A673 (cell line): Measurements from ENCODE around the gene ANO3. TPM values are rescaled to one million over a fixed set of nuclear protein-coding genes. Genes with fewer than 3 reads are reported as not detected.

Experiments
- BruUV-seq: library from RNA; stranded (reverse); fragments of 400-500 nt; replicated peaks from 2 replicates; lab custom pipeline; 2021; lab: Mats Ljungman, UMichigan
- CTCF ChIA-PET: fragments of 300-600 bp; sonication (Branson Sonifier 250); formaldehyde crosslinking; loops from one replicate; lab custom pipeline; 2022; ENCODE audit warnings: antibody characterized with exemption; lab: Charles Lee
- POLR2A ChIA-PET: fragments of 300-600 bp; sonication (Branson Sonifier 250); formaldehyde crosslinking; loops from one replicate; lab custom pipeline; 2022; ENCODE audit warnings: antibody characterized with exemption; ENCODE audit not compliant: low non-redundant PET; lab: Charles Lee
- DNase-seq: peaks from one replicate; pipeline ENCODE4 v3.0.0-alpha.2; 2015; ENCODE audit warnings: low spot score
- H3K27ac ChIP-seq: fragments of 200-600 bp; sonication (generic); 2 replicates; pipeline ENCODE4 v1.5.1; 2016; ENCODE audit warnings: mixed run types, low read depth, mild to moderate bottlenecking, mixed read lengths, antibody characterized with exemption, low read length; ENCODE audit not compliant: poor library complexity, severe bottlenecking
- H3K27me3 ChIP-seq: fragments of 200-600 bp; sonication (generic); replicated peaks from 2 replicates; pipeline ENCODE4 v1.6.1; 2017; ENCODE audit warnings: mixed run types, low read depth, mild to moderate bottlenecking, mixed read lengths, antibody characterized with exemption, low read length; ENCODE audit not compliant: insufficient read depth, poor library complexity
- H3K36me3 ChIP-seq: fragments of 200-600 bp; sonication (generic); 2 replicates; pipeline ENCODE4 v1.6.1; 2016; ENCODE audit warnings: mixed run types, mild to moderate bottlenecking, mixed read lengths, antibody characterized with exemption, low read length; ENCODE audit not compliant: insufficient read depth, poor library complexity, severe bottlenecking
- H3K4me1 ChIP-seq: fragments of 200-600 bp; sonication (generic); 2 replicates; pipeline ENCODE4 v1.6.1; 2017; ENCODE audit warnings: mixed run types, mild to moderate bottlenecking, mixed read lengths, antibody characterized with exemption, low read length; ENCODE audit not compliant: insufficient read depth, poor library complexity, severe bottlenecking
- H3K4me3 ChIP-seq: fragments of 200-600 bp; sonication (generic); 2 replicates; pipeline ENCODE4 v1.5.1; 2016; ENCODE audit warnings: low read depth, mixed run types, mild to moderate bottlenecking, mixed read lengths, low read length; ENCODE audit not compliant: poor library complexity, severe bottlenecking
- H3K9me3 ChIP-seq: fragments of 200-600 bp; sonication (generic); 2 replicates; pipeline ENCODE4 v1.6.1; 2016; ENCODE audit warnings: mixed run types, low read depth, mild to moderate bottlenecking, mixed read lengths, antibody characterized with exemption, low read length; ENCODE audit not compliant: poor library complexity, severe bottlenecking
- EZH2 ChIP-seq: fragments of 200-600 bp; sonication (generic); IDR thresholded peaks from 2 replicates; pipeline ENCODE4 v1.6.1; 2017; ENCODE audit warnings: borderline replicate concordance, low read depth, mild to moderate bottlenecking, mixed read lengths, antibody characterized with exemption, low read length; ENCODE audit not compliant: poor library complexity, severe bottlenecking
- intact Hi-C: fragments of 100-400 bp; cut with micrococcal nuclease; formaldehyde crosslinking; loops from one replicate; pipeline ENCODE4 v1.10.0; 2022; ENCODE audit not compliant: unreplicated experiment
- total RNA-seq: library from RNA; stranded (reverse); gene quantifications from 2 replicates; pipeline ENCODE4 v1.2.3, GENCODE V29; 2021
- TF ChIP-seq, protein P1 (sequence below): fragments of 300-800, 200-600 bp; sonication (generic); conservative IDR thresholded peaks from 2 replicates; pipeline ENCODE4 v1.5.1; 2017; ENCODE audit warnings: low read depth, mild to moderate bottlenecking, antibody characterized with exemption, low read length, moderate library complexity, mixed read lengths

The ANO3 gene
- total RNA-seq, 1 experiment from 2014 or later, result not detected

DNA sequence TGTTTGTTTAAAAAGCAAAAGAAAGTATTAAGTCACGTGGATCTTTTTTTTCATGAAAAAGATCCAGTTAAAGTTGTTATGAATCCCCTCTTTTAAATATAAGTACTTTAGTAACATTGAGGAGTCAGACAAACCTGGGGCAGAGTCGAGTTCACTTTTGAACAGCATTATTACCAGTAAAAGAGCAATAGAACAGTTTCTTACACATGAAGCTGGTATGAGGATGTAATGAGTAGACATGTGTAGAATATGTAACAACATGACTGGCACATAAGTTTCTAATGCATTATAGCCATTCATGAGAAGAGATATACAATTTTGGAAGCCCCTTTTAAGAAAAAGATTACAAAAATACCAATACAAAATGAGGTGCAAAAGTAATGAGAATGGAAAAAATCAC lies 247.8 kb downstream of the ANO3 start:
- H3K9me3 ChIP-seq, result no peaks in the 10 kb centered on the region
- H3K4me3 ChIP-seq, result no peak overlapping the region
- H3K27me3 ChIP-seq, result no peaks in the 10 kb centered on the region
- DNase-seq, result no peak
- TF ChIP-seq EZH2, result no peak
- TF ChIP-seq, protein P1, sequence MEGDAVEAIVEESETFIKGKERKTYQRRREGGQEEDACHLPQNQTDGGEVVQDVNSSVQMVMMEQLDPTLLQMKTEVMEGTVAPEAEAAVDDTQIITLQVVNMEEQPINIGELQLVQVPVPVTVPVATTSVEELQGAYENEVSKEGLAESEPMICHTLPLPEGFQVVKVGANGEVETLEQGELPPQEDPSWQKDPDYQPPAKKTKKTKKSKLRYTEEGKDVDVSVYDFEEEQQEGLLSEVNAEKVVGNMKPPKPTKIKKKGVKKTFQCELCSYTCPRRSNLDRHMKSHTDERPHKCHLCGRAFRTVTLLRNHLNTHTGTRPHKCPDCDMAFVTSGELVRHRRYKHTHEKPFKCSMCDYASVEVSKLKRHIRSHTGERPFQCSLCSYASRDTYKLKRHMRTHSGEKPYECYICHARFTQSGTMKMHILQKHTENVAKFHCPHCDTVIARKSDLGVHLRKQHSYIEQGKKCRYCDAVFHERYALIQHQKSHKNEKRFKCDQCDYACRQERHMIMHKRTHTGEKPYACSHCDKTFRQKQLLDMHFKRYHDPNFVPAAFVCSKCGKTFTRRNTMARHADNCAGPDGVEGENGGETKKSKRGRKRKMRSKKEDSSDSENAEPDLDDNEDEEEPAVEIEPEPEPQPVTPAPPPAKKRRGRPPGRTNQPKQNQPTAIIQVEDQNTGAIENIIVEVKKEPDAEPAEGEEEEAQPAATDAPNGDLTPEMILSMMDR, result no peak
- no TSS peak for BruUV-seq
- CTCF ChIA-PET, result no interaction called here
- H3K4me1 ChIP-seq, result no peaks in the 10 kb centered on the region
- H3K27ac ChIP-seq, result no peak overlapping the region
- no peaks in the 10 kb centered on the region for H3K36me3 ChIP-seq
- POLR2A ChIA-PET, result no interaction called here
- intact Hi-C loops, result no loop called here

DNA sequence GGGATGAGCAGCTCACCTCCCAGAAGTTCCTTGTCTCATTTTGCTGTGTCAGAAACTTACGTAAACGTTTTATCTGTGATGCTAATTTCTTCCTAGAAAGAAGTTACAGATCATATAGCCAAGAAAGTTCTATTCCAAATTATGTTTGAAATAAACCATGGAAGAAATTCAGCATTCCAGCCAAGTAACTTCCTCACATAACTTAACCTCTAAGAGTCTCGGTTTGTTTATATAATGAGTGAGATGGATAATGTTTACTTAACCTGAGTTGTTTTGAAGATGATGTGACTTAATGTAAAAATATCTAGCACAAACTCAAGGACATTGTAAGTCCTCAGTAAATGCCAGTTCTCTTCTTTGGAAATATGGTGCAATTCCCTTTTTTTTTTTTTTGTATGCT lies 249.0 kb downstream of the ANO3 start:
- no peak for DNase-seq
- Histone ChIP-seq H3K4me3 (no peak overlapping the region), H3K36me3 (no peaks in the 10 kb centered on the region), H3K9me3 (no peaks in the 10 kb centered on the region), H3K27ac (no peak overlapping the region), H3K4me1 (no peaks in the 10 kb centered on the region), H3K27me3 (no peaks in the 10 kb centered on the region)
- no TSS peak for BruUV-seq
- ChIA-PET POLR2A (no interaction called here), CTCF (no interaction called here)
- TF ChIP-seq, protein P1, result no peak
- TF ChIP-seq EZH2, result no peak
- intact Hi-C loops, result no loop called here

- ChIA-PET CTCF (no interaction called here), POLR2A (no interaction called here)
- Histone ChIP-seq H3K36me3 (no peaks in the 10 kb centered on the region), H3K4me3 (no peak overlapping the region), H3K27me3 (no peaks in the 10 kb centered on the region), H3K27ac (no peak overlapping the region), H3K4me1 (no peaks in the 10 kb centered on the region), H3K9me3 (no peaks in the 10 kb centered on the region)
- BruUV-seq, result no TSS peak
- DNase-seq, result peak; percentile 63
- intact Hi-C loops, result no loop called here
- TF ChIP-seq, protein P1, result no peak
- no peak for TF ChIP-seq EZH2
These were observed 251.6 kb downstream of the ANO3 start for GRCh38 chr11:26583550-26583949.
